Measurements from ENCODE around the gene ISCA2.

GRCh38 chr14:74468513-74468912 lies 25.1 kb upstream of the ISCA2 start:
- TF ChIP-seq CTCF (IDR thresholded peaks at IDR 0.05) = no peak
- no peak for TF ChIP-seq POLR2A (IDR thresholded peaks at IDR 0.05)

All from vagina (tissue), 2 donors.